ENCODE data around the gene SUFU.

Gene SUFU

DNA sequence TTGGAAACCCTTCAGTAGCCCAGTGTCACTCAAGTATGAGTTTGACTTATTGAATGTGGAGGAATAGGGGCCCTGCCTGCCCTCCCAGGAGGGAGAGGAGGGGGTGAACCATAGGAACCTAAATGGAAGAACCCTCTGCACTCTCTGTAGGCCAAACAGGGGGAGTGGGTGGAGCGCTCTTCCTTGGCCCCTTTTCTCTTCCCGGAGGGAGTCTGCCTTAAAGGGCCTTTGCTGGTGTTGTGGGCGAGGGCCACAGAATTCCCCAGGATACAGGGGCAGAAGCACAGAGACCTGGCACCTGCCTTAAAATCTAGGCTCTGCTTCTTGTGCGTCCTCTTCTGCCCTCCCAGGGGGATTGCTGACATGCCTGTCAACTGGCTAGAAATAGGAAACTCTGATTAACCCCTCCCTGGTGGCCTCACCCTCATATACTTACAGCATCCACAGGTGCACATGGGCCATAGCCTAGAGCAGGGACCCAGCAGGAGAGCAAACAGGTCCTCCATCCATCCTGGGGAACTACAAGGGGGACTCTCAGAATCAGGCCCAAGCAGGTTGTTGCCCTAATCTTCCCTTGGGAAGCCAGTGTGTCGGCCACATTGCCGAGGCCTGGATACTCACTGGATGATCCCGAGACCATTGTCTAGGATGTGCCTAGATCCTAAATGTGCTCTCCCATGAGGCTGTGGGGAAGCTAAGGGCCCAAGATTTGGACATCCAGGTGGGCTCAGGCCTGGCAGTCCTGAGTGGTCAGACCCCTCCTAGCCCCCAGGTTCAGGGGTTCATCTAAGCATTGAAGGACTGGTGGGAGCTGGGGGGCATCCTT, 143.9 kb downstream of the SUFU start:
- H3K27ac ChIP-seq (ENCODE audit: insufficient read depth, low read length, poor library complexity, severe bottlenecking): peak overlapping the region; percentile 95
- no peaks in the 10 kb centered on the region for H3K36me3 ChIP-seq (ENCODE audit: control insufficient read depth, insufficient read depth, low read length)
- peak overlapping the region; percentile 87 for H3K4me3 ChIP-seq (ENCODE audit: insufficient read depth, low read depth, low read length, poor library complexity, severe bottlenecking)
- DNase-seq: no peak
- no peaks in the 10 kb centered on the region for H3K9me3 ChIP-seq (ENCODE audit: control insufficient read depth, low read length)
- peaks cover 60% of the 10 kb centered on the region for H3K4me1 ChIP-seq (ENCODE audit: control insufficient read depth, insufficient read depth, low read length, poor library complexity, severe bottlenecking)
- no peaks in the 10 kb centered on the region for H3K27me3 ChIP-seq (replicated peaks; ENCODE audit: control insufficient read depth, insufficient read depth, low read length, poor library complexity, severe bottlenecking)

DNA sequence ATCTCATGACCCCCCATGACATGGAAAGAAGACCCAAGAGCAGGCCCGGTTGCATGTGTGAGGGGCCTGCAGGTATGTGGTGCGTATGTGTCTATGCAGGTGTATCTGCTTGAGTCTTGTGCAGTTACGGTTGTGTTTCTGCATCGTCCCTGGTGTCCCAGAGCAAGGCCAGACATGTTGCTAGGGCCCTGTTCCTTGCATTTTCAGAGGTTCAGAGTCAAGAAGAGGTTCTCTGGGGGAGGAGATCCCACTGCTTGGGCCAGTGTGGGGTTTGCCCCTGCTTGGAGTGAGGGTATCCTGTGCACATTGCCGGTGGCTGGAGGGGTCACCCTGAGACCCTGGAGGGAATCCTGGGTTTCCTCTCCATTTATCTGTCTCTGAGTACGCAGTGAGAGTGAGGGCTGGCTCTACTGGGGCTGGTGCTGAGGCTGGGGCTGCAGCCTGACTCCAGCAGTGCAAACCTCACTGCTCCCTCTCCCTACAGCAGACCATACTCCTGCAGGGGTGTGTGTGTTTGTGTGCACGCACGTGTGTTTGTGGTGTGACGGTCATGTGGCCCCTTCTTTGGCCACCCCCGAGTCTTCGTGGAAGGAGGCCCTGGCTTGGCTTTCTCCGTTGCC, 144.6 kb downstream of the SUFU start:
- no peaks in the 10 kb centered on the region for H3K9me3 ChIP-seq (ENCODE audit: control insufficient read depth, low read length)
- no peak for DNase-seq
- H3K27me3 ChIP-seq (replicated peaks; ENCODE audit: control insufficient read depth, insufficient read depth, low read length, poor library complexity, severe bottlenecking): no peaks in the 10 kb centered on the region
- peaks cover 5% of the 10 kb centered on the region for H3K36me3 ChIP-seq (ENCODE audit: control insufficient read depth, insufficient read depth, low read length)
- peaks cover 60% of the 10 kb centered on the region for H3K4me1 ChIP-seq (ENCODE audit: control insufficient read depth, insufficient read depth, low read length, poor library complexity, severe bottlenecking)
- peak overlapping the region; percentile 87 for H3K4me3 ChIP-seq (ENCODE audit: insufficient read depth, low read depth, low read length, poor library complexity, severe bottlenecking)
- peak overlapping the region; percentile 95 for H3K27ac ChIP-seq (ENCODE audit: insufficient read depth, low read length, poor library complexity, severe bottlenecking)

DNA sequence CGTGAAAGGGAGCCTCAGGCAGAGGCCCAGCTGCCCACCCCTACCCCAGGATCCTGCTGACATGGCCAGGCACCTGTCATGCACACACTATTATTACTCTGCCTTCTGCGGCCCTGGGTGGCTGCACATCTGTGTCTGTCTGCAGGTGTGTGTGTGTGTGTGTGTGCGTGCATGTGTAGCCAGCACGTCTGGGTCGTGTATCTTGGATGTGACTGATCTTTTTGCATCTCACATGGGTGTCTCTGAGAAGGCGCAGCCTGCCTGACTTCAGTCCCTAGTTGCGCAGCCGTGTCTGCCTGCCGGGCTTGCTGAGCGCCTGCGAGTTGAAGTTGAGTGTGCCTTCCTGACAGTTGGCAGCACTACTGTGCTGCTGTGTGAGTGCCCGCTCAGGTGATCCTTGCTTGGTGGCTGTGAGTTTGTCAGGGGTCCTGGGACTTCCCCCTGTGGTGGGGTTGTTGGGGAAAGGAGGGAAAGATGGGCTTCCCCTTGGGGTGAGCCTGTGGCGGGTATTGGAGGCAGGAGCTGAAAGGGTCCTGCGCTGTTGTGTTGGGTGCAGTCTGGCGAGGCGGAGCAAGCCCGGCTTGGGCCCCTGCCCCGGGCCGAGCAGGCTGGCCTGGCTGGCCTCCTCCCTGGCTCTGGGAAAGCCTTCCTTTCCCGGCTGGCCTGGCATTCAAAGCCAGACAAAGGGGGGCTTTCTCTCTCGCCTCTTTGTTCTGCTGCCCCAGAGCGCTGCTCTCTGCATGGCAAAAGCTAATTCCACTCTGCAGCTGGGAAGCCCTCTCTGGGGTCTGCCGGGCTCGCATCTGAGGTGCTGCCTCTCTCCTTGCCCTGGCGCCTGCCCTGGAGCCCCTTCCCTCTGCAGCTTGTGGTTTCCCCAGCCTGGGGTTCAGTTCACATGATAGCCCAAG, 145.4 kb downstream of the SUFU start:
- H3K27ac ChIP-seq (ENCODE audit: insufficient read depth, low read length, poor library complexity, severe bottlenecking): peak overlapping the region; percentile 95
- H3K4me3 ChIP-seq (ENCODE audit: insufficient read depth, low read depth, low read length, poor library complexity, severe bottlenecking): peak overlapping the region; percentile 87
- H3K36me3 ChIP-seq (ENCODE audit: control insufficient read depth, insufficient read depth, low read length): peaks cover 13% of the 10 kb centered on the region
- DNase-seq: no peak
- no peaks in the 10 kb centered on the region for H3K9me3 ChIP-seq (ENCODE audit: control insufficient read depth, low read length)
- no peaks in the 10 kb centered on the region for H3K27me3 ChIP-seq (replicated peaks; ENCODE audit: control insufficient read depth, insufficient read depth, low read length, poor library complexity, severe bottlenecking)
- H3K4me1 ChIP-seq (ENCODE audit: control insufficient read depth, insufficient read depth, low read length, poor library complexity, severe bottlenecking): peaks cover 60% of the 10 kb centered on the region

DNA sequence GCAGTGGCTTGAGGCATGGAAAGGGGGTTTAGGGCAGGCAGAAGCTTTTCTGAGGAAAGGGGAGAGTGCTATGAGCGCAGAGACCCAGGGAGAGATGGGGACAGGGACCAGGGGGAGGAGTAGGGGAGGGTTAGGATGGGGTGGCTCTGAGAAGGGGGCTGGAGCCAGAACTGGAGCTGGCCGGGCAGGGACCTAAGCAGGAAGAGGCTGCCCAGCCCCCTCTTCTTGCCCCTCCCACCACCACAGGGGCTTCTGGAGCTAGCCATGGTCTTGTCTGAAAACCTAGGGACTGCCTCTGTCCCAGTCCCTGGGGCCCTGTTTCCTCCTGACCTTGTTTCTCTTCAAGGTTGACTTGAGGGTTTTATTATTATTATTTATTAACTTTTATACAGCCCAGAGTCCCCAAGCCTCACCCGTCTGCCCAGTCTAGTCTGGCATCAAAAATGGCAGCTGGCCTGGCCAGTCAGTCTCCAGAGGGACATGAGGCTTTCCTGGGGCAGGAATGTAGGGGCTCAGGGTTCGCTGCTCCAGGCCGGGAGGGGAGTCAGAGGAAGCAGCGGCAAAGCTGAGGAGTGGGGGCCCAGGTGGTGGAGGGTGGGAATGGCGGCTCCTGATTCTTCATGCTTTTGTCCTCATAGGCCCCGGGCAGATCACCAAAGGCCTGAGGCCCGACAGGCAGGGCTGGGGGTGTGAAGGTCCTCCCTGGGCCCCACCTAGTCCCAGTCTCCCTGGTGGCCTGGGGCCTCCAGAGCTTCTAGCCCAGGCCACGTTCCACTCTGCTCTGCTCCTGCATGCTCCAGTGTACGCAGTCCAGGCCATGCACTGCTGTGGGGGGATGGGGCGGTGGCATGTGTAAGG, 146.3 kb downstream of the SUFU start:
- Histone ChIP-seq H3K4me1 (ENCODE audit: control insufficient read depth, insufficient read depth, low read length, poor library complexity, severe bottlenecking) (peaks cover 60% of the 10 kb centered on the region), H3K9me3 (ENCODE audit: control insufficient read depth, low read length) (no peaks in the 10 kb centered on the region), H3K4me3 (ENCODE audit: insufficient read depth, low read depth, low read length, poor library complexity, severe bottlenecking) (peak overlapping the region; percentile 87), H3K36me3 (ENCODE audit: control insufficient read depth, insufficient read depth, low read length) (peaks cover 22% of the 10 kb centered on the region), H3K27ac (ENCODE audit: insufficient read depth, low read length, poor library complexity, severe bottlenecking) (peak overlapping the region; percentile 95), H3K27me3 (replicated peaks; ENCODE audit: control insufficient read depth, insufficient read depth, low read length, poor library complexity, severe bottlenecking) (no peaks in the 10 kb centered on the region)
- DNase-seq: no peak

DNA sequence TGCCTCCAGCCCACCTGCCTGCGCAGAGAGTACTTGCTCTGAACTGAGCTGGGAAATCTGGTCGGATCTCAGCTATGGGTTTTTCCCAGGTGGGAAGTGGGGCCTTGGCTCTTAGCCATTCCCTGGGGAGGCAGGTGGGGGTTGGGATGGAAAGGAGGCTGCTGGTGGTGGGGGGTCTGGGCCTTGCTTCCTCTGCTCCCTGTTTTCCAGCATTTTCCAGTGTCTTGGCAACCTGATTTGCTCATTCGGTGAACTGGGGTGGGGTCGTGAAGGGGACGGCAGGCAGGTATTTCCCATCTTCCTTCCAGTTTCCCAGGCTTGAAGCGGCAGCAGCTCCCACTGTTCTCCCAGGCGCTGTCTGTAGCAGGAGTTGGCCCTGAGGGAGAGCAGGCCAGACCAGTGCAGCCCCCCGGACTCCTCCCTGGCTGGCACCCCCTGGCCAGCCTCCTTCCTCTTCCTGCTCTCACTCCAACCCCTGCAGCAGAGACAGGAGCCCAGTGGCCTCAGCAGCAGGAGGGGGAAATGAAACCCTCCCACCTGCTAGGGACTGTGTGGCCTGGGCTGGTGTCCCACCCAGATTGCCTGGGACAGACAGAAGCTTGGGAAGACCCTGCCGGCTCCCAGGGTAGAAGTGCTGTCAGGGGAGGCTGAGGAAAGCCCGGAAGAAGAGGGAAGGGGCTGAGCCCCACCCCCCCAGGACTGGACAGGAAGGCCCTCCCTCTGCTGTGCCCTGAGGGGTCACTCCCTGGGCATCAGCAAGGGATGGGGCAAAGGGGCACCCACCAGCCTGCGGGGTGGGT, 147.1 kb downstream of the SUFU start:
- no peak overlapping the region for H3K4me3 ChIP-seq (ENCODE audit: insufficient read depth, low read depth, low read length, poor library complexity, severe bottlenecking)
- H3K27me3 ChIP-seq (replicated peaks; ENCODE audit: control insufficient read depth, insufficient read depth, low read length, poor library complexity, severe bottlenecking): no peaks in the 10 kb centered on the region
- H3K27ac ChIP-seq (ENCODE audit: insufficient read depth, low read length, poor library complexity, severe bottlenecking): peak overlapping the region; percentile 50
- H3K9me3 ChIP-seq (ENCODE audit: control insufficient read depth, low read length): no peaks in the 10 kb centered on the region
- H3K36me3 ChIP-seq (ENCODE audit: control insufficient read depth, insufficient read depth, low read length): peaks cover 30% of the 10 kb centered on the region
- H3K4me1 ChIP-seq (ENCODE audit: control insufficient read depth, insufficient read depth, low read length, poor library complexity, severe bottlenecking): peaks cover 60% of the 10 kb centered on the region
- no peak for DNase-seq

DNA sequence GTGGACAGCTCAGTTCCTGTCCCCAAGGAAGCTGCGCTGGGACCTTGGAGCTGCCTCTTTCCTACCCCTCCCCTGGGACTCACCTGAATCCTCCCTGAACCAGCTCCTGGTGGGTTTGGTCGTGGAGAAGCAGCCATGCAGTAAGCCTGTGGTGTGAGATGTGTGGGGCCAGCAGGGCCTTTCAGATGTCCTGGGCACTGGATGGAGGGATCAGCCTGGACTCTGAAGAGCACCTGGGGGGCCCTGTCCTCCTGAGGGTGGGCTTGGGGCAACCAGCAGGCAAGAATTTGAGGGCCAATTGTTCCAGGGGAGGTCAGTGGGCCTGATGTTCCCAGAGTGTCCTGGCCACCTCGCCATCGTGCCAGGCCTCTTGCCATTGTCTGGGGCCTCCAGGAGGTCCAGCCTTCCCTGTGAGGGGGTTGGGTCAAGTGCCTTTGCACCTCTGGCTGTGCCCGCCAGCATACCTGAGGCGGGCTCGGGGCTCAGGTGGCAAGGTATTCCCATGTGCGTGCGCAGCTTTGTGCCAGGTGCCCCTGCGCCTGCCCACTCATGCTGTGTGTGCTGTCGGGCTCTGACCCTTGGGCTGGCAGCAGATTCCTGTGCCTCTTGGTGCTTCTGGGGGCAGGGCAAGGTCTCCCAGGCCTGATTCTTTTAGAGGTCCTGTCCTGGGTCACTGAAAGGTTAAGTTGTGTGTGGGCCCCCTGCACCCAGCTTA, 147.8 kb downstream of the SUFU start:
- H3K9me3 ChIP-seq (ENCODE audit: control insufficient read depth, low read length): no peaks in the 10 kb centered on the region
- peaks cover 56% of the 10 kb centered on the region for H3K4me1 ChIP-seq (ENCODE audit: control insufficient read depth, insufficient read depth, low read length, poor library complexity, severe bottlenecking)
- H3K27ac ChIP-seq (ENCODE audit: insufficient read depth, low read length, poor library complexity, severe bottlenecking): peak overlapping the region; percentile 50
- no peak overlapping the region for H3K4me3 ChIP-seq (ENCODE audit: insufficient read depth, low read depth, low read length, poor library complexity, severe bottlenecking)
- DNase-seq: no peak
- H3K27me3 ChIP-seq (replicated peaks; ENCODE audit: control insufficient read depth, insufficient read depth, low read length, poor library complexity, severe bottlenecking): no peaks in the 10 kb centered on the region
- peaks cover 38% of the 10 kb centered on the region for H3K36me3 ChIP-seq (ENCODE audit: control insufficient read depth, insufficient read depth, low read length)

DNA sequence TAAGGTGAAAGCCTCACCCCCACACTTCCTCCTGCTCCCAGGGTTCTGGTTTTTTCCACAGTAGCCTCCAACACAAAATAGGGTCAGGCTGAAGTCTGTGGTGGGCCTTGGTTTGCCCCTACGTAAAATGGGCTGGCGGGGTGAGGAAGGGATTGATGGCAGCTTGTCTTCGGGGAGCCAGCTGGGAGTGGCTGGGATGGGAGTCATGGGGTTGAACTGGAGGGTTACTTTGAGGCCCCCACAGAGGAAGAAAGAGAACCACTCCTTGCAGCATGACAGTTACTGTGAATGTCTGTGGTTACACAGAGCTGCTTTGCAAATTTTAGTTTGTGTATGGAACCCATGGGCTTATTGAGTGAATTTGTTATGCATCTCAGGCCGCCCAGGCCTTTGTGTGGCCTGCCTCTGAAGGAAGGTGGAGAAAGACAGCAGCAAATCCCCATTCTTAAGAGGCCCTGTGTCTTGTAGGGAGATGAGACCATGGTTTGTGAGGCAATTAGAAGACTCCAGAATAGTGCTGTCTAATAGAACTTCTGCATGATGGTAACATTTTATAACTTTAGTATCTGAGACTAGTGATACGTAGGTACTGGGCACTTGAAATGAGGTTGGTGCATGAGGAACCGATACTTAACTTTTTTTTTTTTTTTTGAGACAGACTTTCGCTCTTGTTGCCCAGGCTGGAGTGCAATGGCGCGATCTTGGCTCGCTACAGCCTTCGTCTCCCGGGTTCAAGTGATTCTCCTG, 148.6 kb downstream of the SUFU start:
- DNase-seq: no peak
- Histone ChIP-seq H3K36me3 (ENCODE audit: control insufficient read depth, insufficient read depth, low read length) (peaks cover 45% of the 10 kb centered on the region), H3K27ac (ENCODE audit: insufficient read depth, low read length, poor library complexity, severe bottlenecking) (peak overlapping the region; percentile 50), H3K27me3 (replicated peaks; ENCODE audit: control insufficient read depth, insufficient read depth, low read length, poor library complexity, severe bottlenecking) (no peaks in the 10 kb centered on the region), H3K4me1 (ENCODE audit: control insufficient read depth, insufficient read depth, low read length, poor library complexity, severe bottlenecking) (peaks cover 51% of the 10 kb centered on the region), H3K9me3 (ENCODE audit: control insufficient read depth, low read length) (no peaks in the 10 kb centered on the region), H3K4me3 (ENCODE audit: insufficient read depth, low read depth, low read length, poor library complexity, severe bottlenecking) (no peak overlapping the region)

DNA sequence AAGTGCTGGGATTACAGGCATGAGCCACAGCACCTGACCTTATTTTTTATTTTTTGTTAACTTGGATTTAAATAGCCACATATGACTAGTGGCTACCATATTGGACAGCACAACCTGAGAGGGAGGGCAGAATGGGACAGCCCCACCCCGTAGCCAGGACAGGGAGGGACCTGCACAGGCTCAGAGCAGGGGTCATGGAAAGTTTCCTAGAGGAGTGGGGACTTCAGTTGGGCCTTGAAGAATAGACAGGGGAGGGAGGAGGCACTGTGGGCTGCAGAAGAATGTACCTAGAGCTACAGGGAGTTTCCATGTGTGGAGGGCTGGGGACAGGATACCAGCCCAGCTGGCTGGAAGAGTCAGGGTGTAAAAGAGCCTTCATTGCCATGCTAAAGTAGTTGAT, 149.3 kb downstream of the SUFU start:
- peaks cover 47% of the 10 kb centered on the region for H3K36me3 ChIP-seq (ENCODE audit: control insufficient read depth, insufficient read depth, low read length)
- DNase-seq: no peak
- no peaks in the 10 kb centered on the region for H3K27me3 ChIP-seq (replicated peaks; ENCODE audit: control insufficient read depth, insufficient read depth, low read length, poor library complexity, severe bottlenecking)
- H3K4me3 ChIP-seq (ENCODE audit: insufficient read depth, low read depth, low read length, poor library complexity, severe bottlenecking): no peak overlapping the region
- H3K27ac ChIP-seq (ENCODE audit: insufficient read depth, low read length, poor library complexity, severe bottlenecking): peak overlapping the region; percentile 29
- H3K9me3 ChIP-seq (ENCODE audit: control insufficient read depth, low read length): no peaks in the 10 kb centered on the region
- peaks cover 44% of the 10 kb centered on the region for H3K4me1 ChIP-seq (ENCODE audit: control insufficient read depth, insufficient read depth, low read length, poor library complexity, severe bottlenecking)
